IMR-90 (cell line): ENCODE data around the gene NADK. TPM values are rescaled to one million over a fixed set of nuclear protein-coding genes. Genes with fewer than 3 reads are reported as not detected.
"Not testable (repeated sequence)": the region's sequence is repeated elsewhere in the genome, so short reads cannot be mapped to it uniquely, and the experiment has no call there.

Source experiments
- ATAC-seq: fragments of 200-7000 bp; cut with Tn5 transposase; 2 replicates; pipeline ENCODE4 v1.9.1; 2020; ENCODE audit warnings: low read depth, mild to moderate bottlenecking, moderate library complexity
- BruUV-seq: library from RNA; stranded (reverse); fragments of 400-500 nt; replicated peaks from 2 replicates; lab custom pipeline; 2021; lab: Mats Ljungman, UMichigan
- CTCF ChIA-PET: fragments of 300-600 bp; formaldehyde crosslinking; extraction: SDS; loops from one replicate; lab custom pipeline; 2021; ENCODE audit warnings: antibody characterized with exemption; lab: Yijun Ruan, JAX
- POLR2A ChIA-PET: fragments of 300-600 bp; sonication (Branson Sonifier 250); formaldehyde crosslinking; loops from one replicate; lab custom pipeline; 2022; ENCODE audit warnings: antibody characterized with exemption; ENCODE audit not compliant: unreplicated experiment; lab: Charles Lee
- DNase-seq: peaks from one replicate; pipeline ENCODE4 v3.0.0; 2013
- H2AFZ ChIP-seq: replicated peaks from 2 replicates; pipeline ENCODE3; 2013; ENCODE audit warnings: low read length, mild to moderate bottlenecking; ENCODE audit not compliant: poor library complexity
- H2AK5ac ChIP-seq: 2 replicates; pipeline ENCODE4 v1.6.1; 2013; ENCODE audit warnings: low read depth, low read length, inconsistent platforms
- H2AK9ac ChIP-seq: replicated peaks from 2 replicates; pipeline ENCODE3; 2013; ENCODE audit warnings: mild to moderate bottlenecking, low read depth, low read length, moderate library complexity; ENCODE audit not compliant: poor library complexity
- H2BK120ac ChIP-seq: 2 replicates; pipeline ENCODE4 v1.6.1; 2013; ENCODE audit warnings: low read depth, low read length, inconsistent platforms
- H2BK15ac ChIP-seq: 3 replicates; pipeline ENCODE4 v1.6.1; 2013; ENCODE audit warnings: low read depth, low read length, inconsistent platforms
- H2BK20ac ChIP-seq: 2 replicates; pipeline ENCODE4 v1.6.1; 2013; ENCODE audit warnings: low read depth, mild to moderate bottlenecking, inconsistent platforms, low read length, moderate library complexity
- H2BK5ac ChIP-seq: 2 replicates; pipeline ENCODE4 v1.6.1; 2013; ENCODE audit warnings: mild to moderate bottlenecking, low read depth, low read length, inconsistent platforms; ENCODE audit not compliant: poor library complexity, severe bottlenecking
- H3K14ac ChIP-seq: replicated peaks from 2 replicates; pipeline ENCODE4 v1.6.1; 2013; ENCODE audit warnings: low read depth, low read length, inconsistent platforms
- H3K18ac ChIP-seq: 2 replicates; pipeline ENCODE4 v1.6.1; 2013; ENCODE audit warnings: low read depth, low read length, control low read depth
- H3K23ac ChIP-seq: 2 replicates; pipeline ENCODE4 v1.6.1; 2013; ENCODE audit warnings: low read depth, low read length, inconsistent platforms
- H3K27ac ChIP-seq: 2 replicates; pipeline ENCODE4 v1.5.1; 2013; ENCODE audit warnings: mild to moderate bottlenecking, control low read depth, low read length; ENCODE audit not compliant: insufficient read depth
- H3K27me3 ChIP-seq: 2 replicates; pipeline ENCODE4 v1.6.1; 2013; ENCODE audit warnings: low read length; ENCODE audit not compliant: control insufficient read depth, insufficient read depth
- H3K36me3 ChIP-seq: 2 replicates; pipeline ENCODE4 v1.6.1; 2013; ENCODE audit warnings: low read length, mixed read lengths; ENCODE audit not compliant: control insufficient read depth, insufficient read depth
- H3K4ac ChIP-seq: 2 replicates; pipeline ENCODE4 v1.6.1; 2013; ENCODE audit warnings: low read depth, low read length, inconsistent platforms
- H3K4me1 ChIP-seq: 2 replicates; pipeline ENCODE4 v1.6.1; 2013; ENCODE audit warnings: low read length, mixed read lengths; ENCODE audit not compliant: control insufficient read depth, insufficient read depth
- H3K4me2 ChIP-seq: 2 replicates; pipeline ENCODE4 v1.6.1; 2013; ENCODE audit warnings: low read depth, mild to moderate bottlenecking, control low read depth, low read length, moderate library complexity
- H3K4me3 ChIP-seq: 2 replicates; pipeline ENCODE4 v1.5.1; 2013; ENCODE audit warnings: low read depth, mild to moderate bottlenecking, control low read depth, low read length, moderate library complexity; ENCODE audit not compliant: insufficient read depth
- H3K56ac ChIP-seq: 2 replicates; pipeline ENCODE4 v1.6.1; 2013; ENCODE audit warnings: low read length, inconsistent platforms; ENCODE audit not compliant: insufficient read depth; ENCODE audit errors: extremely low read depth
- H3K79me1 ChIP-seq, 2 experiments: 2 replicates each; pipeline ENCODE4 v1.6.1; 2013; ENCODE audit warnings: low read length in 2 of 2, inconsistent platforms in 1 of 2, low read depth in 1 of 2
- H3K9ac ChIP-seq: 2 replicates; pipeline ENCODE4 v1.6.1; 2013; ENCODE audit warnings: low read depth, low read length, control low read depth
- H3K9me1 ChIP-seq: 2 replicates; pipeline ENCODE4 v1.6.1; 2013; ENCODE audit warnings: low read length, inconsistent platforms; ENCODE audit not compliant: insufficient read depth
- H3K9me3 ChIP-seq: 2 replicates; pipeline ENCODE4 v1.6.1; 2013; ENCODE audit warnings: low read length; ENCODE audit not compliant: control insufficient read depth, insufficient read depth
- H4K20me1 ChIP-seq: 2 replicates; pipeline ENCODE4 v1.6.1; 2013; ENCODE audit warnings: low read length, inconsistent platforms; ENCODE audit not compliant: insufficient read depth
- H4K5ac ChIP-seq: 2 replicates; pipeline ENCODE4 v1.6.1; 2013; ENCODE audit warnings: mild to moderate bottlenecking, low read depth, low read length, control low read depth
- H4K8ac ChIP-seq, 2 experiments: 2 replicates each; pipeline ENCODE4 v1.6.1; 2013; ENCODE audit warnings: low read depth in 2 of 2, low read length in 2 of 2, control low read depth in 1 of 2, inconsistent platforms in 1 of 2
- H4K91ac ChIP-seq: 2 replicates; pipeline ENCODE4 v1.6.1; 2013; ENCODE audit warnings: low read depth, low read length, inconsistent platforms; ENCODE audit not compliant: insufficient read depth
- WGBS, 2 experiments: methylation state at CpG; one replicate each; pipeline versions ENCODE4 v1.1.5 to v1.1.7; 2013; ENCODE audit warnings: missing lambda C conversion rate in 2 of 2; ENCODE audit not compliant: insufficient read length in 1 of 2; ENCODE audit errors: extremely low coverage in 2 of 2; 5-methylcytosine and 5-hydroxymethylcytosine counted together
- dilution Hi-C: fragments of 300-500 bp; cut with HindIII; formaldehyde crosslinking; loops from one replicate; pipeline ENCODE4 v1.14.3; 2018; ENCODE audit warnings: low sequenced_read_pairs; ENCODE audit not compliant: unreplicated experiment
- in situ Hi-C: fragments of 300-500 bp; cut with MboI; formaldehyde crosslinking; loops from 3 replicates; pipeline ENCODE4 v1.14.3; 2019; ENCODE audit warnings: low sequenced_read_pairs, inconsistent platforms, mixed read lengths
- intact Hi-C: fragments of 100-400 bp; cut with micrococcal nuclease; formaldehyde crosslinking; loops from 2 replicates; pipeline ENCODE4 v1.10.0; 2022
- polyA plus RNA-seq, 3 experiments: library from polyadenylated mRNA; depleted of rRNA; stranded (reverse); fragments of >200 nt; gene quantifications; 2 replicates each; pipeline ENCODE4 v1.2.3, GENCODE V29; 2012; ENCODE audit warnings: low replicate concordance in 1 of 3
- total RNA-seq: library from RNA; depleted of rRNA; stranded (reverse); fragments of >200 nt; gene quantifications from 2 replicates; pipeline ENCODE4 v1.2.3, GENCODE V29; 2012

The NADK gene
- total and polyA plus RNA-seq, 2 of the 4 experiments (the other 2 are of a cell fraction), result 12.5 to 56.1 TPM

GRCh38 chr1:1707897-1708296 lies 70.4 kb downstream of the NADK start:
- H2AK9ac ChIP-seq, H3K23ac ChIP-seq, H3K9ac ChIP-seq, H2BK20ac ChIP-seq, POLR2A ChIA-PET, H2AK5ac ChIP-seq, H3K4me1 ChIP-seq, in situ Hi-C loops, H4K20me1 ChIP-seq, H3K4ac ChIP-seq, H3K4me2 ChIP-seq, H4K91ac ChIP-seq, H4K8ac ChIP-seq, CTCF ChIA-PET, H2BK5ac ChIP-seq, H3K9me3 ChIP-seq, H4K5ac ChIP-seq, H3K18ac ChIP-seq, H2BK120ac ChIP-seq, H2BK15ac ChIP-seq, intact Hi-C loops, dilution Hi-C loops, H3K27ac ChIP-seq, H3K9me1 ChIP-seq, DNase-seq, BruUV-seq, H3K4me3 ChIP-seq, H3K27me3 ChIP-seq, H3K56ac ChIP-seq, H2AFZ ChIP-seq, H3K14ac ChIP-seq, H3K79me1 ChIP-seq, H3K36me3 ChIP-seq, ATAC-seq: not testable (repeated sequence)
- WGBS, 2 experiments, result no CpG with 5 or more reads among the region's 20 CpGs

GRCh38 chr1:1707241-1707640 lies 71.0 kb downstream of the NADK start:
- DNase-seq, H2BK20ac ChIP-seq, H3K79me1 ChIP-seq, H3K4ac ChIP-seq, H3K4me1 ChIP-seq, H2BK5ac ChIP-seq, H3K14ac ChIP-seq, ATAC-seq, CTCF ChIA-PET, in situ Hi-C loops, H3K27me3 ChIP-seq, dilution Hi-C loops, H2AK9ac ChIP-seq, H4K8ac ChIP-seq, H3K23ac ChIP-seq, H2AK5ac ChIP-seq, H3K4me2 ChIP-seq, H3K9ac ChIP-seq, H3K9me1 ChIP-seq, BruUV-seq, H3K56ac ChIP-seq, H3K18ac ChIP-seq, H3K9me3 ChIP-seq, H3K36me3 ChIP-seq, H2BK15ac ChIP-seq, H2AFZ ChIP-seq, intact Hi-C loops, H4K91ac ChIP-seq, POLR2A ChIA-PET, H4K20me1 ChIP-seq, H4K5ac ChIP-seq, H2BK120ac ChIP-seq, H3K4me3 ChIP-seq, H3K27ac ChIP-seq: not testable (repeated sequence)
- WGBS, 2 experiments, result no CpG with 5 or more reads among the region's 23 CpGs
